HG02588 (cell line): ENCODE results near the gene C2orf49.
A peak's percentile ranks its signal among the peaks of the same experiment; 100 is the strongest.

Experiments
- ATAC-seq: cut with Tn5 transposase; IDR thresholded peaks from one replicate; pipeline ENCODE4 v1.9.1; 2021; ENCODE audit warnings: mild to moderate bottlenecking, moderate library complexity; ENCODE audit not compliant: unreplicated experiment

The C2orf49 gene

DNA sequence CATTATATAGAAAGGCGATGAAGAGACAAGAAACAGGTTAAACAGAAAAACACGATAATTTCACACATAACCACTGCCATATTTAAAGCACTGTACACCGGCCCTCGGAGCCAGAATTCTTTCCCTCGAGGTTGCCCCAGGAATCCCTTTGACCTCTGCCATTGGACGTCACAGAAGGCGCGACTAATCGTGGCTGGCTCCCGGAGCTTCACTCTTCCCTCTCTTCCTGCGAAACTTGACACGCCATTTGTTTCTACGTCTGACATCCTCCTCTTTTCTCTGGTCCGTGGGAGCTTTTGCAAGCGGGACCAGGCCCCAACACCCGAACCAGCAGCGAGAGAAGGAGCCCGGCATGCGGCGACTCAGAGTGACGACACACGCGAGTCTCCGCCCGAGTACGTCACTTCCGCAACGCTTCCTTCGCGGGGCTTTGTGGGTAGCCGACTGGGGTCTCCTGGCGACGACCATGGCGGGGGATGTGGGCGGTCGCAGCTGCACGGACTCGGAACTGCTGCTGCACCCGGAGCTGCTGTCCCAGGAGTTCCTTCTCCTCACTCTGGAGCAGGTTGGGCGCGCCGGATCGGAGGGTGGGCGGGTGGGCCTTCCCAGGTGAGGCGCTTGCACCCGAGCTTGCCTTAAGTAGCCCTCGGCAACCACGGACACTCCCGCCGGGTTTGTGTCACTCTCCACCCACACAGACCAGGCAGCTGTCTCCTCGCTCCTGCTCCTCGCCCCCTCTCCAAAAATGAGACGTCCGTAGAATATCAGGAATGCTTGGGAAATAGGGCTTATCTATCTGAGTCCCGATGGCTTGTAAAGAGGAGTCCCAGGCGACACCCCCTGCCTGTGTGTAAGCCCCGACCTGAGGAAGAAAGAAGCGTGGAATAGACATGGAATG is at the start of gene C2orf49:
TSS of gene C2orf49 (plus strand) at position 419 of the 898 bp plus-strand sequence. CDS start at position 467, 48 bp downstream.
- ATAC-seq: peak; percentile 95

DNA sequence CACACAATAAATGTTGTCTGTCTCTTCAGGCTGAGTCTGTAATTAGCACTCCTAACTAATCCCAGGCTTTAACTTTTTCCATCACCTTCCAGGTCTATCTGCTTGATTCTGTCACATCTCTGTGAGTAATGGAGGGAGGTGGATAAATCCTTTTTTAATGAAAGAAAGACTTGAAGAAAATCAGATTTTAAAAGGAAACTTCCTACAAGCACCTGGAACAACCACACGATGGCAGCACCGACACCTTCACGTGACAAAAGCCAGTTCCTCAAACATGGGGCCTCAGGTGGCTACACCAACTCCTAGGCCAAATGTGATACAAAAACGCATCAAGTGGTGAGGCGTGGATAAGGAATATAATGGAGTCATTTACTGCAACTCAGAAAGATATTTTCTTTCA is 49.6 kb upstream of the C2orf49 start:
- ATAC-seq: no peak

DNA sequence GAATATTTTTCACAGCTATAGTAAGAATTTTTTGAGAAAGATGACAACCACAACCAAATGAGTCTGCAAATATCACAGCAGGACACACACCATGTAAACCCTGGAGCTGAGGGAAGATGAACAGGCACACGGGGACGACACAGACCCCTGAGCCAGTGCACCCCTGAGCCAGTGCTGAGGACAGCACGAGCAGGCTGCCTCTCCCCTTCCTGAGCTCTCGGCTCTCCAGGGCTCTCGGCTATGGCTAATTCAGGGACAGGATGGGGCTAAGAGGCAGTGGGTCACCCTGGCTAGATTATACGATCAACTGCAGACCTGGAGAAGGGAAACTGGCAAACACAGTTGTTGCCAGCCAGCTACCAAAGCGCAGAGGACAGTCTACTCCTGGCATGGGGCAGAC is 49.2 kb upstream of the C2orf49 start:
- ATAC-seq: no peak

DNA sequence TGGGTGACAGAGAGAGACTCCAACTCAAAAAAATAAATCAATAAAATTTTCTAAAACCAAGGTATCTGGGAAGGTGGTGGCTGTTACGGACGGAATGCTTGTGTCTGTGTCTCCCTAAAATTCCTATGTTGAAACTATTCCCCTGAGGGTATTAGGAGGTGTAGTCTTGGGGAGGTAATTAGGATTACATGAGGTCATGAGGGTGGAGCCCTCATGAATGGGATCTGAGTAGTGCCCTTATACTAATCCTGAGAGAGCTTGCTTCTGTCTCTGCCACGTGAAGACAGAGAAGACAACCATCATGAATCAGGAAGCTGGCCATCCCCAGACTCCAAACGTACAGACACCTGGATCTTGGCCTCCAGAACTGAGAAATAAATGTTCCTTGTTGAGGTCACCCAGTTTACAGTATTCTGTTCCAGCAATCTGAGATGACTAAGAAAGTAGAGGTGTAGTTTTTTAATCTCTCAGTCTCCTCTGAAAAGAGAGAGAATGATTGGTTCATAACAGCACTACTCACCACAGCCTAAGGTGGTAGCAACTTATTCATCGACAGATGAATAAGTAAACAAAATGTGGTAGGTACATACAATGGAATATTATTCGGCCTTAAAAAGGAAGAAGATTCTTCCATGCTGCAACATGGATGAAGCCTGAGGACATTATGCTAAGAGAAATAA is 46.2 kb upstream of the C2orf49 start:
- ATAC-seq: no peak

DNA sequence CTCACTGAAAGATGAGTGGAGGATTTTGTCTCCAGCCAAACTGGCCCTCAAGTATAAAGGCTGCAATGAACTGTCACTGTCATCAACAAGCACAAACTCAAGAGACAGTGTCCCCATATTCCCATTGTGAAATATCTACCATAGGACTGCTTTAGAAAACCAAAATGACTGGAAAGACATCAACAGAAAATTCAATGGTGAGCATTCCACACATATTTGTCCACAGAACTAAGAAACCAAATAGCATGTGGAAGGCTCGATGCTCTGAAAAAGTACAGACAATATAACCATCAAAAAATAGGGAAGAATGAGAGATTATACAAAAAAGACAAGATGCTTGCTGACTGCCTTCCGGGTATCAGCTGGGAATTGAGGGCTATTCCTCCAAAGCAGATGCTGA is 45.4 kb upstream of the C2orf49 start:
- ATAC-seq: no peak

DNA sequence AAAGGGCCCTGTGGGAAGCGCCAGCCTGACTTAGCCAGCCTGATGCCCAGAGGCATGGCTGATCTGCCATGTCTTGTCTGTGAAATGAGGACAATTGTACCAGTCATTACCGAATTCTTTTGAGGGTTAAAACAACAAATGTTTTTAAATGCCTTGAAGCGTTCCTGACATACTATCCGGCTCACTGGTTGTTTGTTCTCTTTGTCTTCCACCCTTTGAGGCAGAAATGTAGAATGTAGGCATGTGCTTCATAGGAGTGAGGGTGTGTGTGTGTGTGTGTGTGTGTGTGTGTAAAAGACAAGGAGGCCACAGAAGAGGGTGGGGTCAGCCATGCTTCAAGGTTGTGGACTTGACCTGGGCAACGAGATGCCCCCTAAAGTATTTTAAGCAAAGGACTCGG is 43.3 kb upstream of the C2orf49 start:
- ATAC-seq: no peak

DNA sequence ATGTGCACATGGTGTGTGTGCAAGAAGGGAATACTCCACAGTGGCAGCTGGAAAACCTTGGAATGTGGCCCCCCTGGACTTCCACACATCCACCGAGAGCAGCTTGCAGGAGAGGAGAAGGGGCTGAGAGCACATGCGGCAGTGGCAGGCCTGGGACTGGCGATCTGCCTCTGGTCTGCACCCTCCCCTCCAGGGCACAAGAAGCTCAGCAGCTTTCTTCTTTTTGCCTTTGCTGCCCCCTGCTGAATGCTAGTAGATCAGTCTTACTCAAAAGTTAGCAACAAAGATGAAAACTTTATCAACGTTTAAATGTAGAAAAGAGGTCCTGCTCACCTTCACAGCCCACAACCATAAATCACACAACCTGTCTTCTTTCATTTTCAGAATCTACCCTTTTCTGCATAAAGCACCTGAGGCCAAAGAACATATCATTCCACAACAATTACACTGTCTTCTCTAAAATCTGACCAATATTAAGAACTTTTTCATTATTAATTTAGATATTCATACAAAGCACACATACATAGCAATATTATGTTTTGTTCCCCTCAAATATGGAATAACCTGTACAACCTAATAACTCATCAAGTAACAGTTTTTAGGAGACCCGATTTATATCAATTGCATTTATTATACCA is 42.4 kb upstream of the C2orf49 start:
- ATAC-seq: no peak

DNA sequence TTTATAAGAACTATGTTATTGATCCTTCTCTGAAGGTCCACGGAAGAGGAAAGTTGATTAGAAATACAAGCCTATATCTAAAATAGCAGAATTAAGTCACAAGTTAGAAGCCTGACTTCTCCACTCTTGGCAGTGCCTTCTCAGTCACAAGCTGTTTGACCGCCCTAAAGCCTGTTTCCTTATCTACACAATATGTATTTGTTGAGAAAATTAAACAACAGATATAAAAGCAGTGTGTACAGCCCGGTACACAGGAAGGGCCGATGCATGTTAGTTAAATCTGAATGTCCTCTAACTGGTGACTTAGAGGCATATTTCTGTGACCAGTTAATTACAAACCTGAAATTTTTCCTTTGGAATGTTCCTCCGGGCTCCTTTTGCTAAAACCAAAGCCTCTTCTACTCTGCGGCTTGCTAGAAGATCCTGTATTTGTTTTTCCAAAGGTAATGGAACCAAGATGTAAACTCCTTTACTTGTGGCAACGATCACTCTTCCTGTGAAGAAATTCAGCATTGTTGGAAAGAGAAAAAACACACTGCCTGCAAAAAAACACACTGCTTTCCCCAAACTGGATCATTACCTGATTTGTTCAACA is 41.2 kb upstream of the C2orf49 start:
- no peak for ATAC-seq

DNA sequence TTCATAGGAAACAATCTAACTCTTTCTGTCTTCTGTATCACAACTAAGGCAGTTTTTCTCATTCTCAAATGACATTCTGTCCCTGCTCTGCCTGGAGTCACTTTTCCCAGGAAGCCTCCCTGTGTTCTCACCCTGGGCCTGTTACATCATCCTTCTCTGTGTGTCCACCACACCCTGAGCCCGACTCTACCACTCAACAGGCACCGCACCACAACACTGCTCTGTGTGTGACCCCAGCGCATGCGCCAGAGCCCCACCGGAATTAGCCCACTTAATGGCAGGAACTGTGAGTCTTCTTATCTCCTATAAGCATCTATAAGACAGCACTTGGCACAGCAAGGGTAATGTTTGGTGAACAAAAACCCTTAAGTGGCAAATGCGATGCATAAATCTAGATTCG is 40.1 kb upstream of the C2orf49 start:
- no peak for ATAC-seq

DNA sequence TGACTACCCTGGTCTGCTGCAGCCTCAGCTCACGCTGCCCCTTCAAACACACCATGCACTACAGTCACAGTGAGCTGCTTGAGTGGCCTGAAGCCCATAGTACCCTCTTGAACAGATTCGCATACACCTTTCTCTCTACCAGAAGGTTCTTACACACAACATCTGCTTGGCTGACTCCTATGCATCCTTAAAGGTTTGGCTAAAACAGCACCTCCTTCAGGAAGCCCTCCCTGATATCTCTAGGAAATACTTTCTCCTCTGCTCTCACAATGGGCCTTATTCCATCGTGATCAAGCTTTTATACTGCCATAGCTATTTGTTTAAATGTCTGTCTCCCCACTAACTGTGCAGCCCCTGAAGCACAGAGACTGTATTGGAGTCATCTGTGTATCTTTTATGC is 39.3 kb upstream of the C2orf49 start:
- no peak for ATAC-seq

DNA sequence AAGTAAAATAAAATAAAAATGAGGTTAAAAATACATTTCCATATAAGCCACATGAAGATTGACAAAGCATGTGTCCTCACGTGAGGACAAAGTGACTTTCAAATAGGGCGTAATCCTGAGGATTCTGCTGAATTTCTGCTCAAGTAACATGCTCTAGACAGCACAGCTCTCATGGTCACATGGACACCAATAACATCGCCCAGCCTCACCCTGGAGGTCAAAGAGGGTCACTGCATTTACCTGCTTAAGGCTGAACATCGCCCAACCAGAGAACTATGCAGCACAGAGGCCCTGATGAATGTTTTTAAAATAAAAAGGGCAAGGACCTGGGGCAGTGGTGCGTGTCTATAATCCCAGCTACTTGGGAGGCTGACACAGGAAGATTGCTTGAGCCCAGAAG is 38.0 kb upstream of the C2orf49 start:
- ATAC-seq: no peak

DNA sequence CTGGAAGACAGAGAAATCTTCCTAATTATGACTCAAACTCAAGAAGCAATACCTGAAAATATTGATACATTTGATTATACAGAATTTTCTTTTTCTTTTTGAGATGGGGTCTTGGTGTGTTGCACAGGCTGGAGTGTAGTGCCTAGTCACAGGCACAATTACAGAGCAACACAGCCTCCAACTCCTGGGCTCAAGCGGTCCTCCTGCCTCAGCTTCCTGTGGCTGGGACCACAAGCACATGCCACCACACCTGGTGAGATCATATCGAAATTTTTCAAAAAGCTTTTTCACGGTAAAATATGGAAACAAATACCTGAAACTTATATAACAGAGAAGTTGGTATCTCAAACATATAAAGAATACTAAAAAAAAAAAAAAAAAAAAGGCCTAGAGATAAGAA is 35.7 kb upstream of the C2orf49 start:
- ATAC-seq: no peak

DNA sequence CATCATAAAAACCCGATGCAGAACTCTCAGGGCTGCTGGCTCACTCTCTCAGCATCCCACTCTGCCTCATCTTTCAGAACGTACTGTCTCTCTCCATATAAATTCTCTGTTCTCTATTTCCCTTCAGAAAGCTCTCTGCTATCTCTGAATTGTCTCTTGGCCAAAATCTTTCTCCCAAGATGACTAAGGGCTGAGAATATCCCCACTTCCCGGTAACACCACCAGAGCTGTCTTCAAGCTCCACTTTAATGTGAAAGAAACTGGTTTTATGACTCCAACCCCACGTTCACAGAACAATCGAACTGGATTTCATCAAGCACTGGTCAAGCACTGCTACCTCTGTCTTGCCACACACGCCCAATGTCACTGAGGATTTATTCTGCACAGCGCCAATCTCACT is 30.2 kb upstream of the C2orf49 start:
- no peak for ATAC-seq

DNA sequence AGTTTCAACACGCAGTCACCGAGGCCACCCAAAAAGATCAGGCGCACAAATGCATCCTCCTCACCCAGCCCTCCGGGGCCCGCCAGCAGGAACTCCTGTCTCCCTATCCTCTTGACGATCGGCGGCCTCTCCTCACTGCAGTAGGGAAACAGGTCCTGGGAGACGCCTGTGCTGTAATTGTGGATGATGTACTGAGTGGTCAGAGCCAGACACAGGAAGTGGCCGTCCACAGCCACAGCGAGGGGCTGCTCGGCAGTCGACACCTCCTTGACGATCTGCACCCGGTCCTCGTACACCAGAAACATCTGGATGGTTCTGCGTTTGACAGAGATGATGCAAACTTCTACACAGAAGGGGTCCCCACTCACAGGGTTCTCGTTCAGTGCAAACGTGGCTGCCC is 29.8 kb upstream of the C2orf49 start:
- no peak for ATAC-seq

DNA sequence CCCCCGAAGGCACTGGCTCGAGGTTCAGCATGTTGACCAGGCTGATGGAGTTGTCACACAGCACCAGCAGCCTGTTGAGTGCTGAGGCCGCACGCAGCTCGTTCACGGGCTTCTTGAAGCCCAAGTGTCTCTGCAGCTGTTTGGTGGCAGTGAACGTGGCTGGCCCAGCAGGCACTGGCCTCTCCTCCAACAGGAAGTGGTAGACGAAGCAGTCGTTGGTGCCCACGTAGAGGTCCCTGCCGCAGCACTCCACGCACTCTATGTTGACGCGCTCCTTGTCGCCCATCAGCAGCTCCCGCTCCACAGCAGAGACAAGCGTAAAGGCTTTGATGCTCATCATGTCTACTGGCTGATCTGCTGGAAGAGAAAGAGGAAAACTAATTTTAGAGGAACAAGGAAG is 29.4 kb upstream of the C2orf49 start:
- ATAC-seq: no peak

DNA sequence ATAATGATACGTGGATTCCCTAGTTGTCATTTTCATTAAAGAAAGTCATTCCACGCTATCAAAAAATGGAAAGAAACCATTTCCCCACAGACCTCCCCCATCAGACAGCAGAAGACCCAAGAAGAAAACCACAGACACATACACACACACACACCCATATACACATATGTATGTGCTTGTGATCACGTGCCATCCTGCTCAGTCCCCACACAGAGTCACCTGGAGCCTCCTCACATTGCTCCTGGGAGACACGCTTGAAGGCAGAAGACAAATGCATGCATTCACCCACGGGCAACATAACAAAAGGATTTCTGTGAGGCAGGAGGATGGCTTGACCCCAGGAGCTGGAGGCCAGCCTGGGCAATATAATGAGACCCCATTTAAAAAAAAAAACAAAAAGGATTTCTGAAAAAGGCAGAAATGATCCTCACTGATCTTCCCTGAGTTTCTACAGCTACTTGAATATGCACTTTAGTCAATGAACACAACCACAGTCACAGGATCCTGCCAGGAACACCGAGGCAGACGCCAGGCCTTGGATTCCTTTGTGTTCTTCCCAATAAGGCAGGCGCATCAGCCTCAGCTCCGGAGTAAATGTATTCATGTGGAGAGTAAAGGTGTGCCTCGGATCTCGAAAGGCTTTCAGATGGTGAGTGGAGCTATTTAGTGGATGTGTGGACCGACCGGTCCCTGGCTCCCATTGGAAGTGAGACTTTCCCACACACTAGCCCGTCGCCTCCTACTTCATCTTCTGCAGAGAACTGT is 28.8 kb upstream of the C2orf49 start:
- ATAC-seq: no peak

DNA sequence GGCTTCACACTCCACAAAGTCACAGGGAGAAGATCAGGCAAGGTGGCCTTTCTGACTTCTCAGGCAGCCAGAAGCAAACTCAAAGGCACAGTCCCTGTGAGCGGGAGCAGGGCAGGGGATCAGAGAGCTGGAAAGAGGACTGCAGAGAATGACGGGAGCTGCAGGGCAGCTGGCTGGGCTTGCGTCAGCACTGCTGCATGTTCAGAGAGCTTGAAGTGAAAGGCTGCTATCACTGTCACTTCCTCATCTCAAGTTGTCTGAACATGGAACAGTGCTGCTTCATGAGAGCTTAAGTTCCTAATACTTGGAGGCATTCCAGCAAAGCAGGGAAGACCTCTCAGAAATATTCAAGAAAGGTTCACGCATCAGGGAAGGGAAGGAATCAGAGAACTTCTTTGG is 28.2 kb upstream of the C2orf49 start:
- ATAC-seq: no peak

DNA sequence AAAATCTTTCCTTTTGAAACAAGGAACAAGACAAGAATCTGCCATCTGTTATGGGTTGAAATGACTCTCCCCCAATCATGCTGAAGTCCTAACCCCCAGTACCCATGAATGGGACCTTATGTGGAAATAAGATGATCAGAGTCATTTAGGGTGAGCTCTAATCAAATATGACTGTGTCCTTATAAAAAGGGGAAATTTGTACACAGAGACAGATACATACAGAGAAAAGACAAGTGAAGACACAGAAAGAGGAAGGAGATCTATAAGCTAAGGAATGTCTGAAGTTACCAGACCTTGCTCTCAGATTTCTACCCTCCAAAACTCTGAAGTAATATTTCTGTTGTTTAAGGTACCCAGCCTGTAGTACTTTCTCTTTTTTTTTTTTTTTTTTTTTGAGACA is 23.5 kb upstream of the C2orf49 start:
- no peak for ATAC-seq

DNA sequence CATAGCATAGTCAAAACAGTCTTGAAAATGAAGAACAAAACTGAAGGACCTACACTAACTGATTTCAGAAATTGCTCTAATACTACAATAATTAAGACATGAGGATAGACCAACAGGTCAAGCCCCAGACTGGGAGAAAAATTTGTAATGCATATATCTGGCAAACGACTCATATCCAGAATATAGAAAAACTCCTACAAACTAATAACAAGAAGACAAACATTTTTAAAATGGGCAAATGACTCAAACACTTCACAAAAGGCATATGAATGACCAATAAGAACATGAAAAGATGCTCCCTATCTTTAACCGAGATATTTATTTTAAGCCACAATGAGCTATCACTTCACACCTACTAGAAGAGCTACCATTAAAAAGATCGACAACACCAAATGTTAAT is 22.0 kb upstream of the C2orf49 start:
- peak; percentile 62 for ATAC-seq

DNA sequence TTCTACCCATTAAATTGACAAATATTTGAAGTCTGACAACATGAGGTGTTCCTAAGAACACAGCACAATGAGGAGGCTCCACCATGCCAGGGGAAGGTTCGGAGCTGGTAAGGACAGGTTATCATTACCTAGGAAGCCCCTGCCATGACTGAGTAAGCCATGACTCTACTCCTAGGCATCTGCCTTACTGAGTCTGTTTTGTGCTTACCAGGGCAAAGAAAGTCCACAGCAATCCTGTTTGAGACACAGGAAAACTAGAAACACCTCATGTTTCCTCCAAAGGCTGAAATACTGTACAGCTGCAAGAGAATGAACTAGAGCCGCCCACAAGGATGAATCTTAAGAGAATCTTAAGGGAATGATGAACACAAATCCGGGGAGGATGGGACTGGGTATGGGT is 19.4 kb upstream of the C2orf49 start:
- ATAC-seq: no peak
